GM18519 (cell line): Measurements from ENCODE around the gene RER1.

Experiments
- ATAC-seq: cut with Tn5 transposase; IDR thresholded peaks from one replicate; pipeline ENCODE4 v1.9.1; 2021; ENCODE audit warnings: mild to moderate bottlenecking, moderate library complexity; ENCODE audit not compliant: unreplicated experiment, low FRiP score

RER1 gene

GRCh38 chr1:2404890-2405511, 13.4 kb downstream of the RER1 start:
- ATAC-seq: no peak

DNA sequence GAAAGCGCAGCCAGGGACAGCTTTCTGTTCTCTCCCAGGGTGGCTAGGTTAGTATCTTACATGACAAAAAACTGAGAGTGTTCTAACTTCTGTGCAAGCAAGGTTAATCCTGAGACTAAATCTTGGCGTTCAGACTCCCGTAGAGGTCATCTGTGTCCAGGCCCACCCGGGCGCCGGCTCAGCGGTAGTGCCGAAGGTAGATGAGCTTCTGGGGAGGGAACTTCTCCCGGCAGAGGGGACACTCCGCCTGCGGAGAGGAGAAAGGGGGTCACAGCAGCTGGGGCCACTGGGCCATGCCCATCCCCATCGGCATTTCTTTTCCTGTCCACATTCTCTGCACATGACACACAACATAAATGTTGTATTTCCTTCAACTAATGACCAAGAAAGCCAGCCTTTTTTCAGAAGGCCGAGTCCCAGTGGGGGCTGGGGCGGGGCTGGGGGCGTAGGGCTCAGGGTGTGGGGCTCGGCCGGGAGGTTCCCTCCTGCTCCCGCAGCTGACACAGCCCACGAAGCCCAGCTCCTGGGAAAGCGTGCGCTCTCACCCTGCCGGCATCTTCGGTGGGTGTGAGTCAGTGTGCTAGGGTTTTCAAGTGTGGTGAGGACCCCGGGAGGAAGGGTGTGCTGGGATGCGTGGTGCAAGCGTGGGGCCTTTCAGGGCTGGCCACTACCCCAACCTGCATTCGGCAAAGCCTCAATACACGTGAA, 14.1 kb downstream of the RER1 start:
- ATAC-seq: no peak

- ATAC-seq: no peak
Observed at GRCh38 chr1:2406451-2407041, 14.9 kb downstream of the RER1 start.

- ATAC-seq: no peak
Observed at GRCh38 chr1:2407166-2407990, 15.7 kb downstream of the RER1 start.

DNA sequence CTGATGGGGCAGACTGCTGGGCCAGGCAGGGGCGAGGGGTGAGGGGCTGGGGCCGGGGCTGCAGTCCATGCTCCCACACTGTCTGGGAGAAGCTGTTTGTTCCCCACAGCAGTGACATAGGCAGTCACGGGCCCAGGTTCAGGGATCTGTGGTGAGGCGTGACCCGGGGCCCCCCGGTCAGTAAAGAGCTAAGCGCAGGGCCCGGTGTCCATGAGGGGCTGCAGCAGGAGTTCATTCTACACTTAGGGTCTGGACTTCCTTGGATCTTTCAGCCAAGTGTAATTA, 16.3 kb downstream of the RER1 start:
- ATAC-seq: no peak

DNA sequence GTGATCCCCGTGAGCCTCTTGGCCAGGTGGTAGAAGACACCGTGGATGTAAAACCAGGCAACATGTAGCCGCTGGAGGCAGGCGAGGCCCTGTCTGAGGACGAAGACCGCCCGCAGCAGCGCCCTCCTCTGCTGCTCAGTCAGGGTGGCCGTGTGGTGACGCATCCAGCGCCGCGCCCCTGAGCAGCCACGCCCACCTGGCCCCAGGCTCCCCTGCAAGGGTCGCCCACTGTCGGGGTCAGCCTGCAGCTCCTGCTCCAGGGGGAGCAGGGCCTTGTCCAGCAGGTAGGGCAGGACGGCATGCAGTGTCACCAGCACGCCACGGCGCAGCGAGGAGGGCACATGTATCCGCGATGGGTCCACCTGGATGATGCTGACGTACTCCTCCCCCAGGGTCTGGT, 16.8 kb downstream of the RER1 start:
- no peak for ATAC-seq

DNA sequence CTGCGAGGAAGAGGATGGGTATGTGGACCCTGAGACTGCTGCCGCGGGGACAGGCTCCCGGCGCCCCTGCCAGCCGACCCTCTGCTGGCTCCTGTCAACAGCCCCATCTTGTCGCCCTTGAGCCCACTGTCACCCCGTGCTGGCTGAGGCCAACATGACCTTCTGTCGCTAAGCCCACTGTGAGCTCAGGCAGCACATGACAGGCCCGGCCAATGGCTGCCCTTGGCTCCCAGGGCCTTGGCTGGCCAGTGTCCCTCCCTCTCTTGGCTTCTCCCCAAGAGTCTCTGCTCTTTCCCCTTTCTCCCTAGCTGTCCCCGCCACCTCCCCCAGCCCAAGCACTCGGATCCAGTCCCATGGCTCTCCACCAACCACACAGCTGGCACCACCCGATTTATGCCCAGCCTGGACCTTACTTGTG, 17.2 kb downstream of the RER1 start:
- no peak for ATAC-seq

- ATAC-seq: no peak
Observed at GRCh38 chr1:2409745-2410144, 18.1 kb downstream of the RER1 start.

DNA sequence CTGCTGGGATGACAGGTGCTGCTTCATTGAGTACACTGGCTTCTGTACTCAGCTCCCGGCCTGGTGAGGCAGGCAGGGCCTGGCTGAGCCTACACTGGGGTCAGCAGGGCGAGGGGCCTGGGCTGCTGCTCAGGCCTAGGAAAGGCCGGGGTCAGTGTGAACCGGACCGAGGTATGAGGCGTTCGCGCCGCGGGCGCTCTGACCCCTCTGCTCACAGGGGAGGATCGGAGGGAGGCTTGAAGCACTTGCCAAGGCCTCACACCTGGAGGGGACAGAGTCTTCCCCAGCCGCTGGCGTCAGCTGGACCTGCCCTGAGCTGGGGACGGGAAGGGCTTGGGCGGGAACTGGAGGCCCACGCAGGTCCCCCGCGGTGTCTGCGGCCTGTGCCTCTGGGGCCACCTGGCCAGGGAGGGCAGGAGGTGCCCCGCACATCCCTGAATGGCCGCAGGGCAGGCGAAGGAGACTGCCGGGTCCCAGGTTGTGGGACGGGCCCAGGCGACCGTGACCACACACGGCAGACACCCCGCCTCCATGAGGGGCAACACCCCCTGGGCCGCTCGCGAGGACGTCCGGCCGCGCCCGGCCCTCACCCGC, 20.3 kb downstream of the RER1 start:
- ATAC-seq: peak; percentile 10

- peak; percentile 72 for ATAC-seq
Observed at GRCh38 chr1:2412395-2412772, 20.7 kb downstream of the RER1 start, which contains the start of gene PEX10. PEX10 (minus strand) TSS chr1:2412564; CDS start chr1:2412502, 62 bp downstream.

DNA sequence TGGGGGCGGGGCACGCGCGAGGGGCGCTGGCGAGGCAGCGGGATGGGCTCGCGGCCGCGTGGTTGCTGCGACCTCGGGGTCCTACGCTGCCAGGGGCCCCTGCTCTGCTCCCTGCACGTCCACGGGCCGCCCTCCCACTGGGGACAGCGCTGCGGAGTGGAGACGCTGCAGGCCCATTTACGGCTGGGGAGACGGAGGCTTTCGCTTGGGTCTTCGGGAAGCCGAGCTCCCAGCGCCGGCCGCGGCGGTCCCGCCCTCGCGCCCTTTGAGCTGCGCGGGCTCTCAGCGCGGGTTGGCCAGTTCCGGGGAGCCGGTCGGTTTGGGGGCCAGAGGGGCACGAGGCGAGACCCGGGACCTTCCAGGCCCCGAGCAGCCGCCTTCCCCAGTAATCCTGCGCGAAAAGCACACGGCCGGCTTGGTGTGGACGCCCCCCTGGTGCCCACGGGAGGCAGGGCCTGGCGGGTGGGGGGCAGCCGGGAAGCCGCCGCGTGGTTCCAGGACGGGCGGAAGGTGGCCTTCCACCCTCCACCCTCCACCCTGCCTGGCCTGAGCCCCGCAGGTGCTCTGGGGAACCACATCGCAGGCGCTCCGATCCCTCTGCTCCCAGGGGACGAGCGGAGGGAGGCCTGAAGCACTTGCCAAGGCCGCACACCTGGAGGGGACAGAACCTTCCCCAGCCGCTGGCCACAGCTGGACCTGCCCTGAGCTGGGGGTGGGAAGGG, 21.3 kb downstream of the RER1 start:
- ATAC-seq: no peak

GRCh38 chr1:2413495-2414296, 22.1 kb downstream of the RER1 start:
- no peak for ATAC-seq

DNA sequence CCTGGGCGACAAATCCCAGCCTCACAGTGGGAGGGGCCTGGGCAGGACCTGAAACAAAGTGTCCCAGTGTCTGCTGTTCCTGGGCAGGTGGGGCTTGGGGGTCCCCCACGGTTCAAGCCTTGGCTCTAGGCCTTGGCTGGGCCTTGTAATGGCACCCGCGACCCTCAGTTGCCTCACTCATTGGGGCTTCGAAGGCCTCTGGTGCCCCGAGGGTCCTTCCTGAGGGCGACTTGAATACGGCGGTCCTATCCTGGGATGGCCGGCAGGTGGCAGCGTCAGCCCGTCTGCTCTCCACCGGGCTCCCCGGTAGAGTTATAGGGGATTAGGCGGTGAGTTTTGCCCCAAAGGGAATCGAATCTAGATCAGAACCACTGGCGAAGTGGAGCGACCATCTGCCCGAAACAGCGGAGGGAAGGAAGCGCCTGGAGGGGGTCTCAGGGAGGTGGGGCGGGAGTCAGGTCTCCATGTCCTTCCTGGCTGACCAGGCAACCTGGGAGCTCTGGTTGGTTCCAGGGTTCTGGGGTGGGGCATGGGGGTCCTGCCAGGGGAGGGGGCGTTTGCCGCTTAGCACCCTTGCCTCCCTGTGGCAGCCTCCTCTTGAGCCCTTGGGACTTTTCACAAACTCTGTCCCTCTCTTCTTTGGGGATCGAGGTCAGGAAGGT, 22.8 kb downstream of the RER1 start:
- no peak for ATAC-seq

GRCh38 chr1:2415337-2415736, 23.7 kb downstream of the RER1 start:
- ATAC-seq: no peak

GRCh38 chr1:2415801-2416208, 24.2 kb downstream of the RER1 start:
- ATAC-seq: no peak

DNA sequence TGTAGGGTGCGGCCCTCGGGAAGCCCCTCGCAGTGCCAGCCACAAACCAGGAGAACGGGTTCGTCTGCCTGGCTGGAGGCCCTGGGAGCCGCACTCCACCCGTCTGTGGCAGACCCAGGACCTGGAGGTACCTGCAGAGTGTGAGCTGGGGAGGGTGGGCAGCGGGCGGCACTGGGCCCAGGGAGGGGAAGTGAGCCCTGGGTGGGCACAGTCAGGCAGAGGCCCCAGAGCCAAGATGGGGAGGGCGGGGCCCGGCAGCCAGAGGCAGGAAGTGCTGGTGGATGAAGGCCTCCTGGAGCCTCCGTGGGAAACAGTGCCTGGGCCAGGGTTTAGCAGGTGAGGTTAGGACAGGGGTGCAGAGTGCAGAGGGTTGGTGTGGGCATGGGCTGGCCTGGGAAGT, 24.8 kb downstream of the RER1 start:
- ATAC-seq: no peak

GRCh38 chr1:2417083-2417832, 25.6 kb downstream of the RER1 start:
- no peak for ATAC-seq

GRCh38 chr1:2417833-2418225, 26.2 kb downstream of the RER1 start:
- ATAC-seq: no peak
